HEK293T (cell line): Measurements from ENCODE around the gene PLEK2.

ENCODE experiments used
- CTCF ChIA-PET: fragments of 350-600 bp; formaldehyde crosslinking; extraction: SDS; loops from one replicate; lab custom pipeline; 2021; ENCODE audit warnings: antibody characterized with exemption, inconsistent platforms; lab: Yijun Ruan, JAX
- POLR2A ChIA-PET: fragments of 350-600 bp; formaldehyde crosslinking; extraction: SDS; loops from one replicate; lab custom pipeline; 2020; ENCODE audit warnings: antibody characterized with exemption, inconsistent platforms; lab: Yijun Ruan, JAX
- DNase-seq: peaks from one replicate; pipeline ENCODE4 v3.0.0; 2012; ENCODE audit warnings: mixed read lengths; ENCODE audit errors: extremely low spot score
- ARNT ChIP-seq: fragments of 450-650 bp; IDR thresholded peaks from 2 replicates; pipeline ENCODE4 v1.6.1; 2017; ENCODE audit warnings: mild to moderate bottlenecking
- BHLHE40 ChIP-seq: fragments of 450-650 bp; IDR thresholded peaks from 2 replicates; pipeline ENCODE4 v1.6.1; 2016; ENCODE audit warnings: mild to moderate bottlenecking, moderate library complexity, borderline replicate concordance
- CTBP1 ChIP-seq: fragments of 450-650 bp; IDR thresholded peaks from 2 replicates; pipeline ENCODE4 v1.6.1; 2016; ENCODE audit warnings: borderline replicate concordance
- ELF4 ChIP-seq: fragments of 450-650 bp; IDR thresholded peaks from 2 replicates; pipeline ENCODE4 v1.6.1; 2017; ENCODE audit warnings: antibody characterized with exemption
- FOXA1 ChIP-seq: fragments of 450-650 bp; IDR thresholded peaks from 2 replicates; pipeline ENCODE4 v1.6.1; 2016; ENCODE audit warnings: mild to moderate bottlenecking
- FOXK2 ChIP-seq: fragments of 450-650 bp; IDR thresholded peaks from 2 replicates; pipeline ENCODE4 v1.6.1; 2016; ENCODE audit warnings: mild to moderate bottlenecking
- FOXM1 ChIP-seq: fragments of 450-650 bp; IDR thresholded peaks from 2 replicates; pipeline ENCODE4 v1.6.1; 2017; ENCODE audit warnings: mild to moderate bottlenecking, borderline replicate concordance
- HDGF ChIP-seq: fragments of 450-650 bp; IDR thresholded peaks from 2 replicates; pipeline ENCODE4 v1.6.1; 2017; ENCODE audit warnings: antibody characterized with exemption, borderline replicate concordance
- L3MBTL2 ChIP-seq: fragments of 450-650 bp; conservative IDR thresholded peaks from 2 replicates; pipeline ENCODE4 v1.6.1; 2016; ENCODE audit warnings: mild to moderate bottlenecking
- LEF1 ChIP-seq: fragments of 450-650 bp; IDR thresholded peaks from 2 replicates; pipeline ENCODE4 v1.6.1; 2017; ENCODE audit warnings: mild to moderate bottlenecking, borderline replicate concordance
- NFRKB ChIP-seq: fragments of 450-650 bp; IDR thresholded peaks from 2 replicates; pipeline ENCODE4 v1.6.1; 2016; ENCODE audit warnings: mild to moderate bottlenecking, moderate library complexity
- PKNOX1 ChIP-seq: fragments of 450-650 bp; IDR thresholded peaks from 2 replicates; pipeline ENCODE4 v1.6.1; 2016
- SP1 ChIP-seq: fragments of 450-650 bp; IDR thresholded peaks from 2 replicates; pipeline ENCODE4 v1.6.1; 2017
- SUZ12 ChIP-seq: fragments of 450-650 bp; IDR thresholded peaks from 2 replicates; pipeline ENCODE4 v1.6.1; 2016; ENCODE audit warnings: mild to moderate bottlenecking
- TARDBP ChIP-seq: fragments of 450-650 bp; IDR thresholded peaks from 2 replicates; pipeline ENCODE4 v1.6.1; 2016
- ZNF384 ChIP-seq: fragments of 450-650 bp; IDR thresholded peaks from 2 replicates; pipeline ENCODE4 v1.6.1; 2016

The PLEK2 gene

GRCh38 chr14:67426161-67426560 is 14.2 kb upstream of the PLEK2 start:
- DNase-seq: no peak
- POLR2A ChIA-PET: interaction anchor here (1.7 kb wide), 1 partner anchor 107 kb away, joined by 7 read pairs; the partner anchor contains the start of gene PLEKHH1
- TF ChIP-seq ZNF384 (no peak), ELF4 (no peak), BHLHE40 (no peak), FOXM1 (no peak), FOXA1 (no peak), L3MBTL2 (no peak), FOXK2 (no peak), LEF1 (no peak), ARNT (no peak), TARDBP (no peak), SP1 (no peak), NFRKB (no peak), PKNOX1 (no peak), HDGF (no peak), SUZ12 (no peak), CTBP1 (no peak)
- CTCF ChIA-PET: interaction anchor here (0.6 to 5.3 kb wide), 11 partner anchors 14 to 304 kb away, joined by 3 to 42 read pairs (median 5); partner anchors contain the start of gene PLEKHH1

GRCh38 chr14:67425608-67426007 is 13.6 kb upstream of the PLEK2 start:
- CTCF ChIA-PET: interaction anchor here (1.1 to 5.3 kb wide), 2 partner anchors 41 to 146 kb away, joined by 4 to 42 read pairs; no protein-coding TSS in a partner anchor
- no peak for TF ChIP-seq PKNOX1
- no peak for TF ChIP-seq FOXA1
- POLR2A ChIA-PET: no interaction called here
- no peak for DNase-seq

GRCh38 chr14:67424539-67424938 is 12.6 kb upstream of the PLEK2 start:
- TF ChIP-seq BHLHE40 (no peak), CTBP1 (no peak), PKNOX1 (no peak)
- CTCF ChIA-PET: interaction anchor here (5.3 kb wide), 1 partner anchor 147 kb away, joined by 42 read pairs; no protein-coding TSS in a partner anchor
- no peak for DNase-seq
- POLR2A ChIA-PET: no interaction called here

GRCh38 chr14:67423424-67423823 is 11.5 kb upstream of the PLEK2 start:
- TF ChIP-seq SUZ12: no peak
- no peak for TF ChIP-seq CTBP1
- TF ChIP-seq NFRKB: no peak
- DNase-seq: no peak
- ChIA-PET POLR2A (no interaction called here), CTCF (no interaction called here)

GRCh38 chr14:67421356-67422224 is 9.6 kb upstream of the PLEK2 start:
- TF ChIP-seq CTBP1: no peak
- TF ChIP-seq TARDBP: no peak
- no peak for TF ChIP-seq LEF1
- TF ChIP-seq HDGF: no peak
- no peak for DNase-seq
- ChIA-PET POLR2A (interaction anchor here (1.0 kb wide), 1 partner anchor 150 kb away, joined by 3 read pairs; no protein-coding TSS in a partner anchor), CTCF (interaction anchor here (0.6 kb wide), 1 partner anchor 223 kb away, joined by 7 read pairs; no protein-coding TSS in a partner anchor)

GRCh38 chr14:67420102-67420739 is 8.3 kb upstream of the PLEK2 start:
- TF ChIP-seq ARNT (no peak), FOXA1 (no peak), NFRKB (no peak), FOXK2 (no peak), ZNF384 (no peak), CTBP1 (no peak), SP1 (no peak), SUZ12 (no peak), FOXM1 (no peak), BHLHE40 (no peak), LEF1 (no peak), TARDBP (no peak), L3MBTL2 (no peak), ELF4 (no peak), PKNOX1 (no peak), HDGF (no peak)
- ChIA-PET POLR2A (no interaction called here), CTCF (interaction anchor here (0.9 to 1.4 kb wide), 5 partner anchors 10 to 921 kb away, joined by 3 to 5 read pairs (median 3); partner anchors contain the start of gene RDH11)
- peak; percentile 48 for DNase-seq
